C1 segment of cervical spinal cord (tissue), 14 donors: ENCODE results near the gene MAPKAP1.

ENCODE experiments used
- DNase-seq, 14 donors: peaks; one replicate each; lab custom pipeline; 2025; lab: John Stamatoyannopoulos, UW

The MAPKAP1 gene

DNA sequence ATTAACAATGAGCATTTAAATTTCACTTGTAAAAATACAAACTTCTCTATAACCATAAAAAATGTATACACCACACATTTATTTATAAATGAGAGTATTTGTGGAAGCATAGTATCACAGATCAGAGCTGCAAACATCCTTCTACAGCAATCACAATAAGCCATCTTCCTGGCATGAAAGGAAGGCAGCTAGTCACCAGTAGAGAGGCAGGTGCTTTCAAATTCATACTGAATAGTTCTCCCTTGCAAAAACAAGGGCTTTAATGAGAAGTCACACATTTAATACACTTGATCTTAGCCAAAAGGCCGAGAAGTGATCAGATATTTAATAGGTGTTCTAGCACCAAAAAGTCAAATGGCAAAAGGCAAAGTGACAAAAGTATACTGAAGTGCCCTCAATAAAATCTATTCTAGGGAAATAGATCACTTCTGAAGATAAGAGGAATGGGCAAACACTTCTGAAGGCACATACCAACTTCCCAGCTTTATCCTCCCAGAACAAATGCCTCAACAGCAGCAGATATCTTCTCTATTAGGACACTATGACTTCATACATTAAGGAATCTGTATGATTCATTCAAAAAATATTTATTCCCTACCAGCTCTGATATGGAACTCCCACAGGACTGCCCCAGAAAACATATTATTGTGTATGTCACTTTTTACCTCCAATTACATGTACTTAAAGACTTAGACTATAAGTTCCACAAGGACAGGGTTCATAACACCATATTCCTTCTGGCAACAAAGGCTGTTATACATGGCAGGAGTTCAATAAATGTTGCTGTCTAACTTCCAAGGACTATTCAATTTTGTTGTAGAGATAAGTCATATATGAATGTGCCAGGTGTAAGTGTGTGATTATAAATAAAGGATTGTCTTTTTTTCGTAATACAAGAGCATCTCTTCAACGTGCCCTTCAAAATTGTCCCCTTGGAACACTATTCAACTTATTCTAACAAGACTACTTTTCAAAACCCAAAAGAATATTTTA is 31.7 kb downstream of the MAPKAP1 start:
- no peak for DNase-seq

DNA sequence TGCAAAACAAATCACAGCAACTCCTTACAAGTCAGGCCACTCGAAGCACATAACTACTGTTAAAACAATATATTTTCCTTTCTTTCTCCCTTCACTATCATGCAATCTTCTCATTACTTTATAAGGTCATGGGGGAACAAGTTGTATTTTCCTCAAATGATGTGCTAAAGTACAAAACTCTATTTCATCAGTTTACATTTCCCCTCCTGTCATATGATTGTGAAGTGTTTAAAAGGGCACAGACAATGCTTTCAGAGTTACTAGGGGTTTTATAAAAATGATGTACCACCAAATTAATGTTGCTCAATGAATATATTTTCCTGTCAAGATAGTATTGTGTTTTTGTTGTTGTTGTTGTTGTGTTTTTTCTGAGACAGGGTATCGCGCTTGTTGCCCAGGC is 34.1 kb downstream of the MAPKAP1 start:
- DNase-seq = no peak

GRCh38 chr9:125663127-125663526 is 43.9 kb downstream of the MAPKAP1 start:
- DNase-seq = no peak

GRCh38 chr9:125660557-125660956 is 46.5 kb downstream of the MAPKAP1 start:
- DNase-seq = no peak

DNA sequence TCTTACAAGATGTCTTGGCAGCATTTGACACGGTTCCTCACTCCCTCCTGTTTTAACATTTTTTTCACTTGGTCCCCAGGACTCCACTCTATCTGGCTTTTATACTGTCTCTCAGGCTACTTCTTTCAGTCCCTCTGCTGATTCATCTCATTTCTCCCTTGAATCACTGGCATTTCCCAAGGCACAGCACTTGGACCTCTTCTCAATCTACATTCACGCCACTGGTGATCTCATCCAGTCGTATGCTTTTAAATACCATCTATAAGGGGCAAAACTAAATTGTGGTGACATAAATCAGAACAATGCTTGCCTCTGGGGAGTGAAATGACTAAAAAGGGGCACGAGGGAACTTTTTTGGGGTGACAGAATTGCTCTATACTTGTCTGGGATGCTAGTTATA is 47.1 kb downstream of the MAPKAP1 start:
- DNase-seq = peak in 1 of 14 donors; percentile 18

DNA sequence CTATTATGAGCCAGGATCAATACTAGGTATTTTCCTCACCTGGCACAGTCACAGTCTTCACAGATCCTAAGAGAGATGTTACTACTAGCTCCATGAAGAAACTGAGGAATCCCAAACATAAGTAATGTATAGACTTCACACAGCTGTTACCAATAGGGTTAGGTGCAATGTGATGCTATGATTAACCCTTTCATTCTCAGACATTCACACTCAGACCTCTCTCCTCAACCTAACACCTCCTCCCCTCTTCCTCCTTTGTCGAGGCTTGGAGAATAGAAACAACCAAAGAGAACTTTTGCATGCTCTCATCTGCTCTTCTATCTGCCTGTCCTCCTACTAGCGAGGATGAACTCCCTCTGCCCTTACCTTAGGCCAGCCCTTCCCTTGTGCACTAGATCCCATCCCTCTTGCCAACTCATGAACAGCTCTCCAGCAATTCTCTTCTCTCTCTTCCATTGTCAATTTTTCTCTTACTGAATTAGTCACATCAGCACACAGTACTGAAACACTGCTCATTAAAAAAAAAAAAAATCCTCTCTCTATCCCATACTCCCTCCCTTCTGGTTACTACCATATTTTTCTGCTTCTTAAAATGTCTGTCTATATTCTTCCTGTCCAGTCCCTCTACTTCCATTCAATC is 47.7 kb downstream of the MAPKAP1 start:
- DNase-seq = no peak

DNA sequence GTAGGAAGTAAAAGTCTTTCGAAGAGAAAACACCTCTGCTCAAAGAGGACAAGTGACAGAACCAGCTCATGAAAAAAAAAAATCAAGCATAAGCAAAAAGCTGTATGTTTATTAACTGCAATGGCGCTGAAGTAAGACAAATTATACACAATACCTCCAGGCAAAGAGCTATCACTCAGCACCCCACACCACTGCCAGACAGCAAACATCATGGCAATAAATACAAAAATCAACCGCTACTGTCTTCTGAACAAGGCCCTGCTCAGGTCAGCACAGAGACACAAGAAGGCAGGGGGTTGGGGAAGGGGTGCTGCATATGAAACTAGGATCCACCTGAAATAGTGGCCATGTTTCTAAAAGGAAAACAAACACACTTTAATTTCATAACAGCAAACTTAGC is 50.4 kb downstream of the MAPKAP1 start:
- no peak for DNase-seq

DNA sequence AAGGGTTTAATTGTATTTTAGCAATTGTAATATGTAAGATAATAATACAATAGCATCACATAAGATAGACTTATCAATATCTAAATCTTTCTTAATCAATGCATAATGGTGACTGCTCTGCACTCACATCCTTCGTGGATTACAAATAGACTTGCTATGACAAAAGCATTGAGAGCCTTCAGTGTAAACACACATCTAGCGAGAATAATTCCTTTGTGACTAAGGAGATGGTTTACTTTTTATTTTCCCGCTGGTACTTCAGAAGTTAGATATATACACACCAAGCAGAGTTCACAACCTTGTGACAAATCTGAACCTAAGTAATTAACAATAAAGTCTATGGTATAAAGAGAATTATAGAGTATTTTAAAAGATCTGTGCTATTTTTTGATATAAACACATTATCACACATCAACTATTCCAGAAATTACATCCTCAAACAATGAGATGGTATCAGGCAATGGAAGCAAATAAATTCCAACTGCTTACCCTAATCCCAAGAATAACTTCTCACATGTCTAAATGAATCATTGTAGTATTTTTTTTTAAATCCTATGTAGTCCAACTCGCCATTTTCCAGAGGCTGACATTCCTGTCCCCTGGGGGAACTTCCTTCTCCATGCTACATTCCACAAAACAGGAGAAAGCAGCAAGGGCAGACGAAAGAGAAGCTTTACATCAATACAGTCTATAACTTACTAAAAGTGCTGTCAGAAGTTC is 51.2 kb downstream of the MAPKAP1 start:
- DNase-seq = no peak

DNA sequence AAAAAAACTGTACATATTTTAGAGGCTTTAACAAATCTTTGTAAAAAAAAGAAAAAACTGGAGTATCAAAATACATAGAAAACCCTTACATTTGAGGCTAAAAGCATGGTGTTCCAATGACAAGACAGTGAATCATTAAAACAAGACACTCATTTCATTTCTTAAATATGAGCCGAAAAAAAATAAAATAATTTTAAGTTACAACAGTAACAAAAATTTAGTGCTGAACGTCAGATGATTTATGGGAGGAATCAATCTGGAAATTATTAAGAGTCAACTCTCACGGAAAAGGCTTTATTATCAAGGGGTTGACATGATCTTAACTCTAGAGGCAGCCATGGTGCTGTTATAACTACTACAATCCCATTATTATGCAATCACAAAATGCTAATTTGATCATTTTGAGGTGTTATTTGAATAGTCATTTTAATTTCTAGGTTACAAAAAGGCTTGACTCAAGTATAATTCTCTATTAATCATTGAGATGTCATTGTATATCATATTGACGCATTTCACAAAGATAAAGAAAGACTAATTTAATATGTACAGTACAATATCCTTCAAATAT is 51.9 kb downstream of the MAPKAP1 start:
- DNase-seq = no peak

- DNase-seq = no peak
Observed at GRCh38 chr9:125654121-125654520, 52.9 kb downstream of the MAPKAP1 start.

- DNase-seq = no peak
Observed at GRCh38 chr9:125653325-125653724, 53.7 kb downstream of the MAPKAP1 start.

- no peak for DNase-seq
Observed at GRCh38 chr9:125652759-125653158, 54.2 kb downstream of the MAPKAP1 start.

DNA sequence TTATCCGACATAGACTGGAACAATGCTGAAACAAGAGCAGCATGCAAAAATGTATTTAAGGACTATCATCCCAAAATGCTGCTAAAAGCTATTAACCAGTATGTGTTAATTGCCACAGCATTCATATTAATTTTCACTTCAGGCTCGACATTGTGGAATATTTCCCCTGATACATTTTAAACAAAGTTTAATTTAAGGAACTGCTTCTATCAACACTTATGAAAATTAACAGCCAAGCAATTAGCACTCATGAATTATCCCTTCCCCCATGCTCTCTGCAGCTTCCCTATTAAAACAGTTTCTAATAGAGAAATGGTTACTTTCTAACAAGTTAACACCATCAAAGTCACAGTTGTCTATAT is 54.8 kb downstream of the MAPKAP1 start:
- DNase-seq = no peak

- DNase-seq = no peak
Observed at GRCh38 chr9:125651576-125652232, 55.3 kb downstream of the MAPKAP1 start.

GRCh38 chr9:125650271-125650737 is 56.7 kb downstream of the MAPKAP1 start:
- DNase-seq = no peak

DNA sequence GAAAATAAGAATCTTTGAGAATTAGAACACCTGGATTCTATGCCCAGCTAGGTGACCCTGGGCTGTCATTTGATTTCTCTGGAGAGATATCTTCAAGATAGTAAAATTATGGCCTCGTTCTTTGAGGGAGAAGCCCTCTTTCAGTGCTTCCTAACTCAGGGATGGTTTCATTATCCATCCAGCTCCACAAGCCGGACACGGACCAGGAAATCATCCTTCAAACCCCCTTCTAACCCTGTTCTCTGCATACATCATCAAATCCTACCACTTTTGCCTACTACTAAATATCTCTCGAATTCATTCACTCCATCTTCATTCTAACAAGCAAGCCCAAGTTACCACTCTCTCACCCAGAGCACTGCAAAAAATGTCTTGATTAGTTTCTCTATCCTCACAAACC is 57.2 kb downstream of the MAPKAP1 start:
- no peak for DNase-seq

DNA sequence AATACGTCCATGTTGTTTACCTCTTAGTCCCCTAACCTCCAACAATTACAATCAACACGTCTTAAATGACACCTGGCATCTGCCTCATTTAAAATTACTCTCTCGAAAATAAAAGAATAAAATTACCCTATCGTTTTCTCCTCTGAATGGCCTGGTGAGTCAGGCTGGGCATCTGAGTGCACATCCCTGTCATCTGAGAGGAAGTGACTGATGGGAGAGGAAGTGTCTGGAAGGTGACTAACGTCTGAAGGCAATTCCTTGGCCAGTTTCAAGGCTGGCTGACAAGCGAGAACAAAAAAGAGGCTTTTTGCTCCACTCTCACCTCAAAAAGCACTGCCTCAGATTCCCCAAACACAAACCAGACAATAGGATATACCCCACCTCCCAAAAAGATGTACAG is 57.7 kb downstream of the MAPKAP1 start:
- DNase-seq = peak in 1 of 14 donors; percentile 19

- no peak for DNase-seq
Observed at GRCh38 chr9:125648294-125648693, 58.7 kb downstream of the MAPKAP1 start.

- no peak for DNase-seq
Observed at GRCh38 chr9:125646621-125647100, 60.3 kb downstream of the MAPKAP1 start.

GRCh38 chr9:125646217-125646616 is 60.8 kb downstream of the MAPKAP1 start:
- no peak for DNase-seq
